SK-N-SH treated with all-trans-retinoic acid at 6 μM for 48 hours (cell line): ENCODE results near the gene MUSTN1.

Source experiments
- CSRNP3 ChIP-seq: fragments of 250-450 bp; sonication (Bioruptor Pico); IDR thresholded peaks from 2 replicates; pipeline ENCODE4 v1.5.1; 2021; ENCODE audit warnings: mild to moderate bottlenecking, moderate library complexity
- ZC3H10 ChIP-seq: fragments of 250-450 bp; sonication (Bioruptor Pico); IDR thresholded peaks from 2 replicates; pipeline ENCODE4 v1.5.1; 2021; ENCODE audit warnings: mild to moderate bottlenecking, moderate library complexity
- TF ChIP-seq, protein P1 (sequence below): fragments of 250-450 bp; sonication (Bioruptor Pico); IDR thresholded peaks from 2 replicates; pipeline ENCODE4 v1.8.0; 2020; ENCODE audit warnings: mild to moderate bottlenecking, moderate library complexity, borderline replicate concordance

- TF ChIP-seq, protein P1, sequence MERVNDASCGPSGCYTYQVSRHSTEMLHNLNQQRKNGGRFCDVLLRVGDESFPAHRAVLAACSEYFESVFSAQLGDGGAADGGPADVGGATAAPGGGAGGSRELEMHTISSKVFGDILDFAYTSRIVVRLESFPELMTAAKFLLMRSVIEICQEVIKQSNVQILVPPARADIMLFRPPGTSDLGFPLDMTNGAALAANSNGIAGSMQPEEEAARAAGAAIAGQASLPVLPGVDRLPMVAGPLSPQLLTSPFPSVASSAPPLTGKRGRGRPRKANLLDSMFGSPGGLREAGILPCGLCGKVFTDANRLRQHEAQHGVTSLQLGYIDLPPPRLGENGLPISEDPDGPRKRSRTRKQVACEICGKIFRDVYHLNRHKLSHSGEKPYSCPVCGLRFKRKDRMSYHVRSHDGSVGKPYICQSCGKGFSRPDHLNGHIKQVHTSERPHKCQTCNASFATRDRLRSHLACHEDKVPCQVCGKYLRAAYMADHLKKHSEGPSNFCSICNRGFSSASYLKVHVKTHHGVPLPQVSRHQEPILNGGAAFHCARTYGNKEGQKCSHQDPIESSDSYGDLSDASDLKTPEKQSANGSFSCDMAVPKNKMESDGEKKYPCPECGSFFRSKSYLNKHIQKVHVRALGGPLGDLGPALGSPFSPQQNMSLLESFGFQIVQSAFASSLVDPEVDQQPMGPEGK (CRISPR knock-in tag) = no peak
- TF ChIP-seq CSRNP3 (CRISPR knock-in tag) (no peak), ZC3H10 (CRISPR knock-in tag) (no peak)
Measured at GRCh38 chr3:52790337-52790736, 44.5 kb downstream of the MUSTN1 start.
